Prostate gland (tissue), 2 donors: ENCODE results near the gene XPNPEP2.

Experiments
- CTCF ChIP-seq, 4 experiments: fragments of 200-600 bp in 2 of 4; fragments of 450-650 bp in 2 of 4; sonication (generic) in 2 of 4; IDR thresholded peaks; 1 replicate in 3 of 4; 2 replicates in 1 of 4; pipeline ENCODE4 v1.5.1; 2016 to 2019; ENCODE audit warnings: antibody characterized with exemption in 4 of 4, mild to moderate bottlenecking in 2 of 4, moderate library complexity in 2 of 4
- POLR2A ChIP-seq: fragments of 450-650 bp; IDR thresholded peaks from one replicate; pipeline ENCODE4 v1.6.1; 2016; ENCODE audit warnings: antibody characterized with exemption, mild to moderate bottlenecking

DNA sequence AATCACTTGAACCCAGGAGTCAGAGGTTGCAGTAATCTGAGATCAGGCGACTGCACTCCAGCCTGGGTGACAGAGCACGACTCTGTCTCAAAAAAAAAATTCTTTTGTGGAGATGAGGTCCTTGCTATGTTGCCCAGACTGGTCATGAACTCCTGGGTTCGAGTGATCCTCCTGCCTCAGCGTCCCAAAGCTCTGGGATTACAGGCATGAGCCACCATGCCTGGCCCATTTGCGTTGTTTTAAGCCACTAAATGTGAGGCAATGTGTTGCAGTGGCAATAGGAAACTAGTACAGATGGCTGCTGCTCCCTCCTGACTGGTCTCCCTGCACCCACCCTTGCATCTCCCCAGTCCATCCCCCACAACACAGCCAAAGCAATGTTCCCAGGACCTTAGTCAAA, 44.0 kb upstream of the XPNPEP2 start:
- TF ChIP-seq POLR2A (no peak), CTCF (IDR thresholded peaks at IDR 0.05) (no peak)
